Dendritic cell treated with granulocyte-macrophage colony-stimulating factor and Interleukin-4, amounts not matched to agents 40 ng/mL and 50 ng/mL, for 4 days (primary cell): ENCODE results near the gene C14orf180.
"Not testable (repeated sequence)": the region's sequence is repeated elsewhere in the genome, so short reads cannot be mapped to it uniquely, and the experiment has no call there.

Experiments used
- H3K27ac Mint-ChIP-seq: one replicate; pipeline ENCODE4 v1.8.0; 2022; ENCODE audit warnings: mild to moderate bottlenecking, mixed read lengths
- H3K27me3 Mint-ChIP-seq: one replicate; pipeline ENCODE4 v1.8.0; 2022; ENCODE audit warnings: mild to moderate bottlenecking, mixed read lengths
- H3K36me3 Mint-ChIP-seq: one replicate; pipeline ENCODE4 v1.8.0; 2022; ENCODE audit warnings: low read depth, mixed read lengths
- H3K4me1 Mint-ChIP-seq: one replicate; pipeline ENCODE4 v1.8.0; 2022; ENCODE audit warnings: low read depth, mixed read lengths
- H3K4me3 Mint-ChIP-seq: one replicate; pipeline ENCODE4 v1.8.0; 2022; ENCODE audit warnings: mild to moderate bottlenecking, moderate library complexity, mixed read lengths
- H3K9me3 Mint-ChIP-seq: one replicate; pipeline ENCODE4 v1.8.0; 2022; ENCODE audit warnings: mixed read lengths
- intact Hi-C: fragments of 100-400 bp; cut with micrococcal nuclease; formaldehyde crosslinking; loops from one replicate; pipeline ENCODE4 v1.15.0; 2022

Gene C14orf180

GRCh38 chr14:104574978-104575583 lies 4.5 kb upstream of the C14orf180 start:
- intact Hi-C loops = no loop called here
- Mint-ChIP-seq H3K27ac (no peak overlapping the region), H3K4me3 (no peak overlapping the region), H3K36me3 (no peaks in the 10 kb centered on the region), H3K9me3 (no peaks in the 10 kb centered on the region), H3K27me3 (no peaks in the 10 kb centered on the region), H3K4me1 (no peaks in the 10 kb centered on the region)

DNA sequence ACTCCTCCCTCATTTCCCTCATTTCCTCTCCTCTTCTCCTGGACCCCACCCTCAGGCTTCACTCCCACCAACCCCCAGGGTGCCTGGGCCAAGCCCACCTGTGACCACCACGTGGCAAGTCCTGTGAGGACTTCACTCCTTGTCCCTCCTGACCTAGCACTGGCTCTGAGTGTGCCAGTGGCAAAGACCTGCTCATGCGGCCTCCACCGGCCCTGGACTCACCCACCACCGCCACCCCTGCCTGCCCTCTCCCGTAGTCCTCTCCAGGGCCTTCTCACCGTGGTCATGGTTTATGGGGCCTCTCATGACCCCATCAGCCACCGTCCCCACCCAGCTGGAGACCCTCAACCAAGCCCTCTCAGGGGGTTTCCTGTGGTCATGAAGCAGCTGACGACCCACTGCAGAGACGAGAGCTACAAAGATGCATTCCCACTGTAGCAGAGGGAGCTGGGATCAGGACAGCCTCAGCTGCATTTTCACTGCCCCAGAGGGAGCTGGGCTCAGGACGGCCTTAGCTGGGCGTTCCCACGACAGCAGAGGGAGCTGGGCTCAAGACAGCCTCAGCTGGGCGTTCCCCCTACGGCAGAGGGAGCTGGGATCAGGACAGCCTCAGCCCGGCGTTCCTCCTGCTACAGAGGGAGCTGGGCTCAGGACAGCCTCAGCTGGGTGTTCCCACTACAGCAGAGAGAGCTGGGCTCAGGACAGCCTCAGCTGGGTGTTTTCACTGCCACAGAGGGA lies 3.2 kb upstream of the C14orf180 start:
- intact Hi-C loops = no loop called here
- Mint-ChIP-seq H3K4me3 (no peak overlapping the region), H3K4me1 (no peaks in the 10 kb centered on the region), H3K27me3 (no peaks in the 10 kb centered on the region), H3K9me3 (no peaks in the 10 kb centered on the region), H3K27ac (no peak overlapping the region), H3K36me3 (no peaks in the 10 kb centered on the region)

DNA sequence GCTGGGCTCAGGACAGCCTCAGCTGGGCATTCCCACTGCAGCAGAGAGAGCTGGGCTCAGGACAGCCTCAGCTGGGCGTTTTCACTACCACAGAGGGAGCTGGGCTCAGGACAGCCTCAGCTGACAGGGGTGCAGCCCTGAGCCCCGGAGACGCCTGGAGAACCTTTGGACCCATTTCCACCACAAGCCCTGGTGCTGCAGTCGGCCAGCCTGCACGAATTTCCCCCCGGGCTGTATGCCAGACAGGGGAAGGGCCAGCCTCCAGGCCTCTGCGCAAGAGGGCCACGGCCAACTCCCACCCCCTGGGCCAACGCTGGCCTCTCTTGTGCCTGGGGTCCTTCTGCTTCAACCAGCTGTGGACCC lies 2.6 kb upstream of the C14orf180 start:
- no peaks in the 10 kb centered on the region for H3K4me1 Mint-ChIP-seq
- H3K36me3 Mint-ChIP-seq = no peaks in the 10 kb centered on the region
- H3K4me3 Mint-ChIP-seq = no peak overlapping the region
- no peaks in the 10 kb centered on the region for H3K9me3 Mint-ChIP-seq
- intact Hi-C loops = no loop called here
- H3K27ac Mint-ChIP-seq = no peak overlapping the region
- H3K27me3 Mint-ChIP-seq = no peaks in the 10 kb centered on the region

DNA sequence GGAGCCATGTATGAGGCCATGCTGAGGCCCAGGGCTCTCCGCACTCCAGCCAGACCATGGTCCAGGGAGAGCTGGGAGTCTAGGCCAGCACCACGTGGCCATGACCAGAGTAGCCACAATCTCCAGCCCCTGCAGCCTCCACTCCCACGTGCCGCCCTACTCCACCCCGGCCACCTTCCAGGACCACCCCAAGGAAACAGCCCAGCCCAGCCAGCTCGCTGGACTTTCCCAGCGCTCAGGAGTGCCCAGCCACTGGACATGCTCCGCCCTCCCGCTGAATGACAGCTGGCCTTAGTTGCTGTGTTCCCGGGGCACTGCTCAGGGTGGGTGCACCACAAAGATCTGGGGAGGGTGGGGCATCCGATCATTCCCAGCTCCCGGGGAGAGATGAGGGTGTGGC lies 2.1 kb upstream of the C14orf180 start:
- no peaks in the 10 kb centered on the region for H3K9me3 Mint-ChIP-seq
- H3K4me3 Mint-ChIP-seq = no peak overlapping the region
- H3K27me3 Mint-ChIP-seq = no peaks in the 10 kb centered on the region
- H3K27ac Mint-ChIP-seq = no peak overlapping the region
- no peaks in the 10 kb centered on the region for H3K36me3 Mint-ChIP-seq
- intact Hi-C loops = no loop called here
- no peaks in the 10 kb centered on the region for H3K4me1 Mint-ChIP-seq

GRCh38 chr14:104577847-104578301 lies 1.7 kb upstream of the C14orf180 start:
- no peaks in the 10 kb centered on the region for H3K27me3 Mint-ChIP-seq

DNA sequence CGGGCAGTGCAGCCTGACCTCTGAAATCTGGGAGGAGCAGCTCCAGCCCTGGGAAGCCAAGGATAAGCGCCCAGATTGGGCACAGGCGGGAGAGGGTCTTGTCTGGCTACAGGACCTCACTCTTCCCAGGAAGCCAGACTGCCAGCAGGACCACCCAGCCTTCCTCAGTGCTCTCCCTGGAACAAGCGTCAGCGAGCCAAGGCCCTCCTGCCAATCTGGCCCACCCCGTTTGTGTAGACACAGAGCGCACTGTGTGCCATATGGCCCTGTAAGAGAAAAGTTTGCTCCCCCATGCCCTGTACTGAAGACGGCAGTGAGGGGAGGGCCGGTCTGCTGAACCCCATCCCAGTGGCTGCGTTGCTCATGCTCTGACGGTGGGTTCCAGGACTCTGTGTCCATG lies 1.2 kb upstream of the C14orf180 start:
- H3K36me3 Mint-ChIP-seq = no peaks in the 10 kb centered on the region
- intact Hi-C loops = no loop called here
- no peak overlapping the region for H3K4me3 Mint-ChIP-seq
- no peaks in the 10 kb centered on the region for H3K4me1 Mint-ChIP-seq
- no peak overlapping the region for H3K27ac Mint-ChIP-seq
- no peaks in the 10 kb centered on the region for H3K27me3 Mint-ChIP-seq
- H3K9me3 Mint-ChIP-seq = no peaks in the 10 kb centered on the region

More at GRCh38 chr14:104577847-104578301, 1.7 kb upstream of the C14orf180 start:
- Mint-ChIP-seq H3K27ac (no peak overlapping the region), H3K9me3 (no peaks in the 10 kb centered on the region), H3K36me3 (no peaks in the 10 kb centered on the region), H3K4me1 (no peaks in the 10 kb centered on the region), H3K4me3 (no peak overlapping the region)
- intact Hi-C loops = no loop called here

DNA sequence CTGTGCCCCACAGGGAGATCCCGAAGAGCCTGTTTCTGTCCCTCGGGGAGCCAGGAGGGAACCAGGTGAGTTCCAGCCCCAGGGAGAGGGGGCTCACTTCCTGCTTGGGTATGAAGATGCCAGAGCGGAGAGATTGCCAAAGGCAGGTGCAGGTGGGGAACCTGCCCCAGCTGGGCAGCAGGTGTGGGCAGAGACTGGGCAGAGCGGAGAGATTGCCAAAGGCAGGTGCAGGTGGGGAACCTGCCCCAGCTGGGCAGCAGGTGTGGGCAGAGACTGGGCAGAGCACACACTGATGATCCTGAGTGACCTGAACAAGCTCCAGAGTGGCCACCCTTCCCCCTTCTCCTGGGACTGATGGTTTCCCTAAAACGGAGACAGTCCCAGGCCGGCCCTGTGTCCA lies 375 bp downstream of the C14orf180 start:
- intact Hi-C loops, H3K4me3 Mint-ChIP-seq, H3K4me1 Mint-ChIP-seq, H3K27ac Mint-ChIP-seq, H3K27me3 Mint-ChIP-seq, H3K36me3 Mint-ChIP-seq, H3K9me3 Mint-ChIP-seq: not testable (repeated sequence)

DNA sequence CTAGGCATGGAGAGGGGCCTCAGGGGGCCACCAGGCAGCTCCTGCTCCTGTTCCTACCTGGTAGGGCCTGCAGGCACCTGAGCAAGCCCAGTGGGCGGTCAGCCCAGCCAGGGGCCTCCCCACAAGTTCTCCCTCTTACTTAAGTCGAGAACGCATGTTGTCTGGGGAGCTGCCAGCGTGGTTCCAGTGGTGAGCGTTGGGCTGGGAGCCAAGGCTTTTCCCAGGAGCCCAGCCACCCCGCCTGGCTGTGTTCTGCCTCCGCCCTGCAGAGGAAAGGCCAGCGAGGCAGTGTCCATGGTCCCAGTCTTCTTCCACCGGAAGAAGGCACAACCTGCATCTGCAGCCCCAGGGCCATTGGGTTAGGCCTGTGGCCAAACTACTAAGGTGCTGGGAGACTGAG lies 1.4 kb downstream of the C14orf180 start:
- Mint-ChIP-seq H3K9me3 (no peaks in the 10 kb centered on the region), H3K27ac (no peak overlapping the region), H3K36me3 (no peaks in the 10 kb centered on the region), H3K4me1 (no peaks in the 10 kb centered on the region), H3K4me3 (no peak overlapping the region), H3K27me3 (peaks cover 2% of the 10 kb centered on the region)
- intact Hi-C loops = no loop called here

DNA sequence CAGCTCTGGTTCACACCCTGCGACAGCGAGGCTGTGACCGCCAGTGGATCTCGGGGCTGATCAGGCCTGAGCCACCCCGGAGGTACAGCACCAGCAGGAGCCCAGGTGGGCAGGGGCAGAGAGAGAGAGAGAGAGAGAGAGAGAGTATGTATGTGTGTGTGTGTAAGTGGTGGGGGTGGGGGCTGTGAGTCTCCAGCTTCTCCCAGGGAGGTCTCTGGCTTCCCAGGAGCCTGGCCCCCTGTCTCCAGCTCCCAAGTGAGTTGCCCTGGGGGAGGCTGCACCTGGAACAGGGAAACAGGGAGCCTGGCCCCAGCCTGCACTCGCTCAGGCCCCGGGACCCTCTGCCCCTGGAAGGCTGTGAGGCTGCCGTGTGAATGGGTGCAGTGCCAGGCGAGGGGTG lies 2.0 kb downstream of the C14orf180 start:
- Mint-ChIP-seq H3K9me3 (no peaks in the 10 kb centered on the region), H3K4me3 (no peak overlapping the region), H3K27me3 (peaks cover 4% of the 10 kb centered on the region), H3K4me1 (no peaks in the 10 kb centered on the region), H3K36me3 (no peaks in the 10 kb centered on the region), H3K27ac (no peak overlapping the region)
- intact Hi-C loops = no loop called here

DNA sequence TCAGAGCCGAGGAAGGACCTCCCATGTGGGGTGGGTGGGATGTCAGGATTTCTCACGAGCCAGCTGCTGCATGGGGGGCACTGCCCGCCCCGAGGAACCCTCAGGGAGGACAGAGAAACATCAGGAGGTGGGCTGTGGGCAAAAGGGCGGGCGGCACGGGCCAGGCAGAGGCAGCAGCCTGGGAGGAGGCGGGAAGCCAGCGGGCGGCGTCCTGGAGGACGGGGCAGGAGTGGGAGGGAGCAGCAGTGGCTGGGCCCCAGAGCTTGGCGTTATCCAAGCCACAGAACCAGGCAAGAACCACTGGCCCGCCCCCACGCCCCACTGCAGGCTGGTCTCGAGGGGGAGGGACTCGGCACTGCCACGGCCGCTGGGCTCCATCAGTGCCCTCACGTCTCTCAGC lies 2.4 kb downstream of the C14orf180 start:
- Mint-ChIP-seq H3K36me3 (no peaks in the 10 kb centered on the region), H3K27ac (no peak overlapping the region), H3K4me1 (no peaks in the 10 kb centered on the region), H3K4me3 (no peak overlapping the region), H3K9me3 (no peaks in the 10 kb centered on the region), H3K27me3 (peaks cover 6% of the 10 kb centered on the region)
- intact Hi-C loops = no loop called here

GRCh38 chr14:104582662-104583061 lies 3.1 kb downstream of the C14orf180 start:
- no peaks in the 10 kb centered on the region for H3K4me1 Mint-ChIP-seq
- H3K9me3 Mint-ChIP-seq = no peaks in the 10 kb centered on the region
- no peak overlapping the region for H3K27ac Mint-ChIP-seq
- peaks cover 6% of the 10 kb centered on the region for H3K27me3 Mint-ChIP-seq
- H3K4me3 Mint-ChIP-seq = no peak overlapping the region
- no peaks in the 10 kb centered on the region for H3K36me3 Mint-ChIP-seq
- intact Hi-C loops = no loop called here

GRCh38 chr14:104583424-104584306 lies 4.1 kb downstream of the C14orf180 start:
- no peaks in the 10 kb centered on the region for H3K9me3 Mint-ChIP-seq
- no peak overlapping the region for H3K27ac Mint-ChIP-seq
- H3K27me3 Mint-ChIP-seq = peaks cover 6% of the 10 kb centered on the region
- intact Hi-C loops = no loop called here
- no peak overlapping the region for H3K4me3 Mint-ChIP-seq
- H3K4me1 Mint-ChIP-seq = no peaks in the 10 kb centered on the region
- no peaks in the 10 kb centered on the region for H3K36me3 Mint-ChIP-seq

GRCh38 chr14:104584557-104584956 lies 5.0 kb downstream of the C14orf180 start:
- H3K4me3 Mint-ChIP-seq = no peak overlapping the region
- peaks cover 6% of the 10 kb centered on the region for H3K27me3 Mint-ChIP-seq
- intact Hi-C loops = no loop called here
- no peaks in the 10 kb centered on the region for H3K36me3 Mint-ChIP-seq
- H3K9me3 Mint-ChIP-seq = no peaks in the 10 kb centered on the region
- H3K27ac Mint-ChIP-seq = no peak overlapping the region
- no peaks in the 10 kb centered on the region for H3K4me1 Mint-ChIP-seq

DNA sequence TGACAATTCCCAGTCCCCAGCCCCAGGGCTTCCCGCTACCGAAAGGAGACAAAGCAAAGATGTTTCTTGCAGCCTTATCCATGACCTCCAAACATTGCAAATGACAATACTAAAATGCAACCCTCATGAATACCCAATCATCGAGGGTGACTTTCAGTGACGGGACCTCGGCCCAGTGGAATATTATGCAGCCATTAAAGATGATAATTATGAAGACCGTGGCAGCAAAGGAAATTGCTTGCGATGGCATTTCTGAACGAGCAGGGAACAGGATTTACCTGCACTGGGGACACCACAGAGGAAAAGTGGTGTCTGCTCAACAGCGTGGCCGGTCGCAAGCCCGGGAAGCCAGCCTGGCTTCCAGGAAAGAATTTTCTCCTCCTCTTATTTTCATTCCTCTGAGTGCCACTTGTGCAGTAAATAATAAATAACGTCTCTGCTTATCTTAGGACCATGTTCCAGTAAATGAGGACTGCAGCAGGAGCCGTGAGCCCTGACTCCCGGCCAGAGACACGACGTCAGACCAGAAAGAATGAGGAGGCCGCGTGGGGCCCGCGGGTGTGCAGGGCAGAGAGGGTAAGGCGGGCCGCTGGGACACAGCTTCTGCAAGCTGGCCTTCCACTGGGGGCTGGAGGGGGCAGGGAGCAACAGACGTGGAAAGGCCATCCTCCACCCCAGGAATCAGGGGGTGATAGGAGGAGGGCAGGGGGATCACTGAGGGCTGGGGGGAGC lies 6.6 kb downstream of the C14orf180 start:
- Mint-ChIP-seq H3K36me3 (no peaks in the 10 kb centered on the region), H3K4me3 (no peak overlapping the region), H3K27ac (no peak overlapping the region), H3K27me3 (peaks cover 6% of the 10 kb centered on the region), H3K4me1 (no peaks in the 10 kb centered on the region), H3K9me3 (no peaks in the 10 kb centered on the region)
- intact Hi-C loops = no loop called here
